Measurements from ENCODE around the gene CISD3.

CISD3 gene

DNA sequence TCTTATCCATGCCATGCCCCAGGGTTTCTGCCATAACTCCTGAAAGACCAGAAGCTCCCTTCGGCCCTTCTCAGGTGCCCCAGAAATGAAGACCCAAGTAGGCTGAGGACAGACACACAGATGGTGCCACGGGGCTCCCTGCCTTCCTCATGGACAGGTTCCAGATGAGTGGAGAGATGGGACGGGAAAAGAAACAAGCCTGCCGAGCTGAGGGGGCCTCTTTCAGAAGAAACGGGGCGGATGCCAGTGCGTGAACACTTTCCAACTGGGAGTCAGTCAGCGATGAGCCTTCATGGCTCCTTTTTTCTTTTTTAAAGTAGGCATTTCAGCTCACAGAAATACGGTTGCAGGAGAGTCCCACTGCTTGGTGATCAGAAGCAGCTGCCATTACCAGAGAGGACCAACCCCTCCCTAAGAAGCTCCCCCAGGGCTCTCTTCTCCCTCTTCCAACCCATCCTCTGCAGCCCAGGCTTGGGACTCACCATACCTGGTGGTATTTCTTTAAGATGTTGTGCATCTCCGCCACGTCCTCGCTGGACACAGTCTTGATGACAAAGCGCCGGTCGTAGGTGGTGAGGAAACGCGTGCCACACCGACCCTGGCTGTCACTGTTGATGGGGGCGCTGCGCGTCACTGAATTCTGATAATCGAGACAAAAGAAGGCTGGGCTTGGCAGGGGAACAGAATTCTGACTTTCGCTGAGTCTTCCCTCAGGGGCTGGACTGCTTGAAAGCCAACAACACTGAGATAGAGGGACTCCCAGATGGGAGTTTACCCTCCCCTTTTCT is 50.0 kb downstream of the CISD3 start:
- DNase-seq, result no peak

DNA sequence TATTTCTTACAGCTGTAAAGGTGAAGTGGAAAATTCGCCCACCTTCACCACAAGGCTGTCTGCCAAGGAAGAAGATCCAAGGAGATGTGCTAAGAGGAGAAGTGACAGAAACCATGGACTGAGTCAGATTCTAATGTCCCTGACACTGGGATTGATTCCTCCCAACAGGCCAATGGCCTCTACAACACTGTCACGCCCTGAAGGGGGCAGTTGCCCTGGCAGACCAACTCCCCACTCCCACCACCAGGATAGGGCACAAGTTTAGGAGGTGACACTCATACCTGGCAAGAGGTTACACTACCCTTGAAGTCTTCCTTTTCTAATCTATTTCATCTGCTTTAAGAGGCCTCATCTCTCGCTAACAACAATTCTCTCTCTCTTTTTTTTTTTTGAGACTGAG is 53.1 kb downstream of the CISD3 start:
- DNase-seq, result no peak
